ENCODE results near the gene EFNA2. TPM values are rescaled to one million over a fixed set of nuclear protein-coding genes. Genes with fewer than 3 reads are reported as not detected.
"Not testable (repeated sequence)": the region's sequence is repeated elsewhere in the genome, so short reads cannot be mapped to it uniquely, and the experiment has no call there.

EFNA2 gene
- total RNA-seq, 1 experiment from 2014 or later, result not detected

DNA sequence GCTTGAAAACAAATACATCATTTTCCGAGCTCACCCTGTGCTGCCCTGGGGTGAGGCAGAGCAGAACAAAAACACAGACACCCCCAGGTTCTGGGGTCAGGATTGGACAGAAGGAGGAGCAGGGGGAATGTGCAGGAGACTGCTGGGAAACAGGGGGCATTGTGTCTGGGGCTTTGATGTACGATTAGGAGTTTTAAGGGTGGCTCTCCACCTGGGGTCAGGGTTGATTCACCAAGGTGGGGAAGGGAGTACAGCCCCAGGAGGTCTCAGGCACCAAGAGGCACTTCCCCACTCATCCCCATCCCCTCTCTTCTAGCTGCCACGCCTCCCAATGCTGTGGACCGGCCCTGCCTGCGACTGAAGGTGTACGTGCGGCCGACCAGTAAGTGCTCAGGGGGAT is 12.6 kb downstream of the EFNA2 start:
- DNase-seq (ENCODE audit: low read depth), result no peak

DNA sequence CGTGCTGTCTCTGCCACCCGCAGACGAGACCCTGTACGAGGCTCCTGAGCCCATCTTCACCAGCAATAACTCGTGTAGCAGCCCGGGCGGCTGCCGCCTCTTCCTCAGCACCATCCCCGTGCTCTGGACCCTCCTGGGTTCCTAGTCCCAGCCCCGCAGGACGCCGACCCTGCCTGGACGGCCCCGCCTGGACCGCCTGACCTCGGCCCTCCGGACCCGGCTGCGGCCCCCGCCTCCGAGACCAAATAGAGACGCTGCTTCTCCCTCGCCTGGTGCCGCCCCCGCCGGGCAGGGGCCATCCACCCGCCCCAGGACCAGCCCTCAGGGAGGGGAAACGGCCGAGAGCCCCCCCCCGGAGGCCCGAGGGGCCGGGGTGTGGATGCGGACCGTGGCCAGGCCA is 14.1 kb downstream of the EFNA2 start:
- no peak for DNase-seq (ENCODE audit: low read depth)

DNA sequence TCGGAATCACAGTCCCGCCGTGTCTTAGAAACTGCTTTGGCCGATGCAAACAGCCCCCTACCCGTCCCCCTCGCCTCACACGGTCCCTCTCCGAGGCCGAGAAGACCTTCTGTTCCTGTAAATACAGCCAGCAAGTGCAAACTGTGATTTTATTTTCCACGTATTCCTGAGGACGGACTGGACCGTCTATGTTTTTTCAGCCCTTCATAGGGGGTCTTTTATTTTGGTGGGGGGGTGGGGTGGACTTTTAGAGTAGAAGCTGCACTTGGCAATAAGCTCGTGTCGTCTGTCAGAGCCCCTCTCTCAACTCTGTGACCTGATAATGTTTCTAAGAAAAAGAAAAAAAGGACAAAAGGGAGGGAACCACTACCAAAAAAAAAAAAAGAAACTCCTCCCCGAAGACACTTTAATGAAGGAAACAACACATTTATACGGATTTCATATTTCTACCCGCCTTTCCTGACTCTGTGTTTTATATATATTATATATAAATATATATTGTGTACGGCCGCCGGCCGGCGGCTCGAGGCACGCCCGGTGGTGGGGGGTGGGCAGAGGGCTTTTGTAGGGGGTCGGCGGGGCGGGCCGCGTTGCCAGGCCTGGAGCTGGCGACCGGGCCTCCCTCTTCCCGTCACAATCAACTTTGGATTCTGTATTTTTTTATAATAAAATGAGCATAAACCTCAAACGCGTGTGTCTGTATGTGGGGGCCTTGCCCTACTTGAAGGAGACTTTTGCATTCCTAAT is 15.2 kb downstream of the EFNA2 start:
- DNase-seq (ENCODE audit: low read depth), result no peak

DNA sequence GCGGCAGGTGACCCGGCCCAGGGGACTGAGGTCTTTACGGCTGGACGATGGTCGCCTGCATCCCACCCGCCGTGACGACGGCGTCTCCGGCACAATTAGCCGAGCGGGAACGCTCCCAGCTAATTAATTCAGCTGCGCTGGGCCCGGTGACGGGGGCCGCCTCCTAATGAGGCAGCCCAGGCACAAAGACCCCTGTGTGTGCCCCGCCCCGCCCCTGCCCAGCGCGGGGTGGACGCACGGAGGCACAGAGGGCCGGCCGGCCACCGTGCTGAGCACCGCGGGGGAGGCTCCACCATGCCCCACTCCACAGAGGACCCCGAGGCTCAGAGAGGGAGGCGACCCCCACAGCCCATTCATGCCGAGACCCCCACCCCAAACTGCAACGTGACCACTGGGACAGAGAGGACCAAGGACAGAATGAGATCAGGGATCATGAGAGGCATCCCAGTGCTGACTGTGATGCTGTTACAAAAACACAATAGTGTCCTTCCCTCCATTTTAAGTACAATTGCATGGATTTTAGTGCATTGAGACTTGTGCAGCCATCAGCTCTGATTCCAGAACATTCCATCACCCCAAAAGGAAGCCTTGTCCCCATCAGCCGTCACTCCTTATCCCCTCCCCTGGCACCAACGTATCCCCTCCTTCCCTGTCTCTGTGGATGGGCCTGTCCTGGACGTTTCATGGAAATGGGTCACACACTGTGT is 17.0 kb downstream of the EFNA2 start:
- DNase-seq (ENCODE audit: low read depth), result no peak

DNA sequence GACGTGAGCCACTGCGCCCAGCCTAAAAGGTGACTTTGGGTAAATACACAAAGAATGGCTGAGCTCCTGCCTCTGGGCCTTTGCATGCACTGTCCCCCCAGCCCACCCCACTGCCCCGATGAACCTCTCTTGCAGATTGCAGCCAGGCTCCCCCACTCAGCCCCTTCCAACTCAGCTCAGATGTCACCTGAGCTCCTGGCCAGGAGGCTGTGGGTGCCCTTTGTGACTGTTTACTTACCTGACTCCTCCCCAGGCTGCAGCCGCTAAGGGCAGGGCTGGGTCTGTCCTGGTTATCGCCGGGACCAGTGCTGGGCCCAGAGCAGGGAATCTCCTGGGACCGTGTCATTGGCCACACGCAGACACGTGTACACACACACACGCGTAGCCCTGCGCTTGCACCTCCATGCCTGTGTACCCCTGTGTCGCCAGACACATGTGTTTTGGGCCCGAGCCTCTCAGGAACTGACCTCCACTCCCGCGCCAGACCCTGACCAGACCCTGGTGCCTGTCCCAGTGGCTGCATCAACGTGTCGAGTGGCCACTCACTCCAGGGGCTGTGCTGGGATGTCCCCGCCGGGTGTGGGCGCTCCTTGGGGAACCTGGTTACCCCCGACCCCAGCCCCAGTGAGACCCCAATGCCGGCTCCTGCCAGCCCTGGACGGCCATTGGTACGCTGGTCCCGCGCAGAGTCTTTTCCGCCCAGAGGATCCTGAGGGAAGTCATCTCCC is 18.7 kb downstream of the EFNA2 start:
- DNase-seq (ENCODE audit: low read depth), result no peak

DNA sequence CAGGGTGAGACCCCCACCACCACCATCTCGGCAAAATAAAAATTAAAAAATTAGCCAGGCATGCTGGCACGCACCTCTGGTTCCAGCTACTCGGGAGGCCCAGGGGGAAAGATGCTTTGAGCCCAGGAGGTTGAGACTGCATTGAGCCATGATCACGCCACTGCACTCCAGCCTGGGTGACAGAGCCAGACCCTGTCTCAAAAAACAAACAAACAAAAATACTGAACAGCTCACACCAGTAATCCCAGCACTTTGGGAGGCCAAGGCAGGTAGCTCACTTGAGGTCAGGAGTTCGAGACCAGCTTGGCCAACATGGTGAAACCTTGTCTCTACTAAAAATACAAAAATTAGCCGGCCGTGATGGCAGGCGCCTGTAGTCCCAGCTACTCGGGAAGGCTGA is 19.7 kb downstream of the EFNA2 start:
- DNase-seq (ENCODE audit: low read depth), result not testable (repeated sequence)

DNA sequence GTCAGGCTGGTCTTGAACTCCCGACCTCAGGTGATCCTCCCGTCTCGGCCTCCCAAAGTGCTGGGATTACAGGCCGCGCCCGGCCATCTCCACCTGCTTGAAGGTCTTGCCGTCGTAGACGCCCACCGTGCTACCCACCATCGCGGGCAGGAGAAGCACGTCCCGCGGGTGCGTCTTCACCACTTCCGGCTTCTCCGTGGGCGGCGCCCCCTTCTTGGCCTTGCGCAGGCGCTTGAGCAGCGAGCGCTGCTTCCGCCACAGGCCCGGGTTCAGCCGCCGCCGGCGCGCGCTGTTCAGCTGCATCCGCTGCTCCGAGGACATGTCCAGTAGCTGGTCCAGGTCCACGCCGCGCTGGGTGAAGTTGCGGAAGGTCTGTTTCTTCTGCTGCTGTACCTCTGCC is 21.6 kb downstream of the EFNA2 start:
- no peak for DNase-seq (ENCODE audit: low read depth)

DNA sequence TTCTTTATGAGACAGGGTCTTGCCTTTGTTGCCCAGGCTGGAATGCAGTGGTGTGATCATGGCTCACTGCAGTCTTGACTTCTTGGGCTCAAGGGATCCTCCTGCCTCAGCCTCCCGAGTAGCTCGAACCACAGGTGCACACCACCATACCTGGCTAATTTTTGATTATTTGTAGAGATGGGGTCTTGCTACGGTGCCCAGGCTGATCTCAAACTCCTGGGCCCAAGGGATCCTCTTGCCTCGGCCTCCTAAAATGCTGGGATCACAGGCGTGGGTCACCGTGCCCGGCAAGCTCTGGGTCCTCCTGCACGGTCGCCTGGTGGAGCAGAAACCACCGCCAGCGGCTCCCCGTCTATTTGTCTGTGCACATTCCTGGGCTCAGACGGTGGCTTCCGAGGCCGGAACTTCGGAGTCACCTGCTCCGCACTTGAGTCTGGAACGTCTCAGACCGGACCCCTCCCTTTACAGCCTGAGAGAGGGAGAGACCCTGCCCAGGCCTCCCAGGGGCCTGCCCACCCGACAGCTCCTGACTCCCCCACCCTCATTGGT is 22.2 kb downstream of the EFNA2 start:
- DNase-seq (ENCODE audit: low read depth), result no peak

DNA sequence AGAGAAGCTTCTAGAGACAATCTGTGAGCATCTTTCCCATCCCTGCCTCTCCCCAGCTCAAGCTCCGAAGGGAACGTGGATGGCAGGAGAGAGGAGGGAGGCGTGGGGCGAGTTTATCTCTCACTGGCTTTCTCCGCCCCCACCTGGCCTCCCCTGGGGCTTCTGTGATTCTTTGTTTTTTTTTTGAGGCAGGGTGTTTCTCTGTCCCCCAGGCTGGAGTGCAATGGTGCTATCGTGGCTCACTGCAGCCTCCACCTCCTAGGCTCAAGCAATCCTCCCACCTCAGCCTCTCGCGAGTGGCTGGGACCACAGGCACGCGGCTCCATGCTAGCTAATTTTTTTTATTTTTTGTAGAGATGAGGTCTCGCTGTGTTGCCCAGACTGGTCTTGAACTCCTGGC is 23.0 kb downstream of the EFNA2 start:
- no peak for DNase-seq (ENCODE audit: low read depth)

DNA sequence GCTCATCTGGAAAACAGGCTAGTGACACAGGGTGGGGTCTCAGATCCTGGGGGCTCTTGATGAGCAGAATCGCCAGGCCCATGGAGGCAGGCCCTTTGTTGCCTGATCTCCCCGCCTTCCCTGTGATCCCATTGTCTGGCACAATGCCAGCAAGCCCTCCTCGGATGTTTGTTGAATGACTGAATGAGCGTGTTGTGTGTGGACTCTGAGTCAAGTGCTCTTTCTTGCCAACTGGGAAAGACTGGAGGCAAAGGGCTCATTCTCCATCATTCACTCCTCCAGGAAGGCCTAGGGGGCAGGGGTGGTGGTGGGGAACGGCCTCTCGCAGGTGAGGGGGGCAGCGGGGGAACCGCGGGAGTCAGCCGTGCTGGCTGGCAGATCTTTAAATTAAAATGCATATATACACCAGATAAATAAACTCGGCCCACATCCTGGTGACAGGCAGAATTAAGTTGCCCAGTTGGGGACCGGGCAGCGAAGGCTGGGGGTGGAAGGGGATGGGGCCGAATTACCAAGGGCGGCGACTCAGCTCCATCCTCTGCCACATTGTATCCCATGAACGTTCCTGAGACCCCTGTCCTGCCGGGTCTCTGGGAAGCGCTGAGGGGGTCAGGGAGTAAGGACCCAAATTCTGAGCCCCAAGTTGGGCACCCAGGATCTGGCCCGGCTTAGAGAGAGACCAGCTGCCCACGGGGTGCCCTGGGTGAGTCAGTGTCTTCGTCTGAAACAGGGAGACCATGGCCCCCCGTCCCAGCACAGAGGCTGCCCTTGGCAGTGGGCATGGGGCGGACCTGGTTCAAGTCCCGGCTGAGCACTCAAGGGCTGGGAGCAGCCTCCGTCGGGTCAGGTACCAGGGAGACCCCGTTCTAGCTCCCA is 24.5 kb downstream of the EFNA2 start:
- no peak for DNase-seq (ENCODE audit: low read depth)

DNA sequence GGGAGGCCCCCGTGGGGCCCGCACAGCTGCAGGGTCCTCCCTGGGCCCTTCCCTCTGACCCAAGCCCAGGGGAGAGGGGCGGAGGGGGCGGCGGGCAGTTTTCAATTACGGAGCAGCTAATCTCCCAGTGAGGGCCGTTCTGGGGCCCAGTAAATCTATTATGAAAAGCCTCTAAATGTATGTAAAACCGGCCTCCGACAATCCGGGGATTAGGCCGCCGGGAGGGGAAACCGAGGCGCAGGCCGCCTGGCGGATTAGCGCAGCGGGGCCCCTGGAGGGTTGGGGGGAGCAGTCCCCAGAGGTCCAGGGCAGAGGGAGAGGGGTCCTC is 25.1 kb downstream of the EFNA2 start:
- no peak for DNase-seq (ENCODE audit: low read depth)

DNA sequence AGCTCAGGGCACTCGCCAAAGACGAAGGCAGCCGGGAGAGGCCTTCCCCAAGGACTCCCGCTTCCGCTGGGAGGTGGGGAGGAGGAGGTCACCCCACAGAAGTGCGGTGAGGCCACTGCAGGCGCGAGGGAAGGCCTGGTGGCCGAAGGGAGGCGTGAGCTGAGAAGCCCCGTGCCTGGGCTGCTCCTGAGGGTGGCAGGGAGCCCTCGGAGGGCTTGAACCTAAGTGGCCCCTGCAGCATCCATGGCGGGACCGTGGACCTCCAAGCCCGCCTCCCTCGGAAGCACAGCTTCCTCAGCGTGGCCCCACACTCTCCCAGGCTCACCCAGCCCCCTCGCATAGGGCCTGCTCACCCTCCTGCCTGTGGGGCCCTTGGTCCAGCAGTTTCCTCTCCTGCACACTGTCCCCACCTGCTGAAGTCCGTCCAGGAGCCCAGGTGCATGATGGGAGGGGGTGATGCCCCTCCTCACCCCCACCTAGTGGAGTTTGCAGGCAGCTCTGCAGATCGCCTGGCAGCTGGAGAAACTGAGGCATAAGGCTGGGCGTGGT is 25.9 kb downstream of the EFNA2 start:
- peak; percentile 62 for DNase-seq (ENCODE audit: low read depth)

DNA sequence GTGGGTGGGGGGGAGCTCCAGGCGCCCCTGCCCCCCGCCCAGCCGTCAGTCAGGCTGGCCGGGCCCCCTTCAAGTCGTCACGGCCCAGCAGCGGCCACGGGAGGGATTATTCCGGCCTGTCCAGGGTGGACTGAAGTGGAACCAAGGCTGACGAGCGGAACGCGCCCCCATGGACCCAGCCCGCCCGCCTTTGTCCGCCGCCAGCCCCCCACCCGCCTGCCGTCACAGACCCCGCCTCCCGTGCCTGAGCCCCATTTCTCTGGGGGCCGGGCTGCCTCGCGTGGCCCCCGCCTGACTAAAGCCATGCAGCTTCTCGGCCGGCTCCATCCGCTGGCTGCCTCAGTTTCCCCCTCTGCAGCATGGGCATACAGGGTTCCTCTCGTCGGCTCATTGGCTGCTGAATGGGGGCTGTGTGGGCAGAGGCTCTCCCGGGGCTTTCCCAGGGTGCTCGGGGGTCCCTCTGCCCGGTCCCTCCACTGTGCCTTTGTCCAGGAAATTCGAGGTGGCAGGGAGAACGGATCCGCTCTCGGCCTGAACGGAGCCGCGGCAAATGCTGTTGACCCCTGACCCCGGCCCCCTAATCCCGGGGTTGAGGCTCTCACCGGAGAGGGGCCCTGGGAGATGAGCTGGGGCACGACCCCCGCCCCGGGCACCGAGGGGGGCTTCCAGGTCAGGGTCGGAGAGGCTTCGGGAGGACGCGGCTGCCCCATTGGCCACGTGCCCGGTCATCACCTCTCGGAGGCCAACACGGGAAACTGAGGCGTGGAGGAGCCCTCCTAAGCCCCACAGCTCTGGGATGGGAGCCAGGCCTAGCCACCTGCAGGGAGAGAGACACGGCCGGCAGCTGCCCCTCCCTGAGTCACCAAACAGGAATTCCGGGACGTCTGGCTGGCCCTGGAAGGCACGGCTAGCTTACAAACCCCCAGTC is 27.4 kb downstream of the EFNA2 start:
- peak; percentile 78 for DNase-seq (ENCODE audit: low read depth)

DNA sequence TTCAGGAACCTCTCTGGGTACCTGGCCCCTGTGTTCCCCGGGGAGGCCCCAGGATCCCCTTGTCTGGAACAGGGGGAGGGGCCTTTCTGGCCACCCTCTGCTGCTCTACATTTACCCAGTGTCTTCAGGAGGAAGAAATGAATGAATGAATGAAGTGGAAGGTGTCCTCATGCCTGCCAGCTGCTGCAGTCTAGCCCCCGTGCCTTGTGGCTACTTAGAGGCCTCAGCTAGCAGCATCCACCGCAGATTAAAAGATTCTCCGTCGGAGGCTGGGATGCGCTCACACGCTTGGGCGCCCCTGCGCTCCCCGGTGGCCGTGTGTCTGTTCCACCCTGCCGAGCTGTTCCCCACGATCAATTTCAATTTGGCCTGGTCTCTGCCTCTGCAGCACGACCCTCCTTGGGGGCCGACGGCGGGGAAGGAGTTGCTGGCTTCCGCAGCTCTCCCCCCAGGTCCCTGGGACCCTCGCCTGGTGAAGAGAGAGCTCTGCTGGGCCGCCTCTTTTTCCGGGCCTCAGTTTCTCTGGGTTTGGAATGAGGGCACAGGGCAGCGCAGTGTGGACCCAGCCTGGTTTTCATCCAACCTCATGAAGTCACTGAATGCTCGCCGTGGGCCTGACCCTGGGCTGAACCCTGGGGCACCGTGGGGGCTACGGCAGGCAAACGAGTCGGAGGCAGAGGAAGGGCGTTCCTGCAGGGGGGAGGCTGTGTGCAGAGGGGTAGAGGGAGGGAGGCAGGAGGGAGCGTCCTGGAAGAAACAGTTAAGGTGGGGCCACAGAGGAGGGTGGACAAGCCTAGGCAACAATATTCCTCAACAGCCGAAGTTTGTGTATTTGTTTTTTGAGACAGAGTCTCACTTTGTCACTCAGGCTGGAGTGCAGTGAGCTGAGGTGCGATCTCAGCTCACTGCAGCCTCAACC is 28.3 kb downstream of the EFNA2 start:
- DNase-seq (ENCODE audit: low read depth), result no peak

DNA sequence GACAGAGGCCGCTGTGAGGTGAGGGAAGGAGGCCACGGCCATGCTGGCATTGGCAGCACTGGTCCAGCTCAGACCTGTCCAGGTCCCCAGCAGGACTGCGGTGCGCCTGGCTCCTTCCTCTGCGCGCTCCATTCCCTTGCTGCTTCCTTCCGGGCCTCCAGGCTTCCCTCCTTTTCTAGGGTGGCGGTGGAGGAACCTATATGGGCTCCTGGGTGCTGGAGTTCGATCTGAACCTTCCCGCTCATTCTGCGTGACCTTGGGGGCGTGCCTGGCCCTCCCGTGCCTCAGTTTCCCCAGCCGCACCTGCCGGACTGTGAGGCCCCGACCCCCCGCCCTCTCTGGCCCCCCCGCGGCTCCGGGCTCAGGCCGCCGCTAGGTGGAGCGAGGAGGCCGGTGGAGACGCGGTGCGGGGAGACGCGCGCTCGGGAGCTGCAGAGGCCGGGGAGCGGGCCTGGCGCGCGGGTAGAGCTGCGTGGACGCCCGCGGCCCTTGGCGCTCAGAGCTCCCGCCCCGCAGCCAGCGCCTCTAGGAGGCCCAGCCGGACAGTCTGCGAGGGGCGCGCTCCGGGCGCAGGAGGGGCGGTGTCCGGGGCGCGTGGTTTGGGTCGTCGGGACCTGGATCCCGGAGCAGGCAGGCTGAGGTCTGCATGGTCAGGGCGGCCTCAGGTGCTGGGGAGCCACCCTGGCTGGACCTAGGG is 29.9 kb downstream of the EFNA2 start:
- peak; percentile 51 for DNase-seq (ENCODE audit: low read depth)

DNA sequence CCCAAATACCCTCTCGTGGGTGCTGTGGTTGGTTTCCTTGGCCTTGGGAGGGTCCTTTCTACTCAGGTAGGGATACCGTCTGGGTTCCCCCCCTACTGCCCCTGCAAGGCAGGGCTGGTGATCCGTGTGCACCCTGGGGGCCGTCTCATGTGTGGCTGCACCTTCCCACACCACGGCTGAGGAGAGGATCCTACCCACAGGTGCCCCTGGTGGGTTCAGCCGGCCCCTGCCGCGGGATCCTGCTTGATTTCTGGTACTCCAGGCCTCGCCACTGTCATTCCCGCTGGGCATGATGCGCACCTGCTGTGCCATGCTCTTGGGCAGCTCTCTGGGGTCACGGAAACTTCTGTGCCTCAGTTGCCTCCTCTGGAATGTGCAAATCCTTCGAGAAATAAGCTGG is 30.8 kb downstream of the EFNA2 start:
- DNase-seq (ENCODE audit: low read depth), result no peak

DNA sequence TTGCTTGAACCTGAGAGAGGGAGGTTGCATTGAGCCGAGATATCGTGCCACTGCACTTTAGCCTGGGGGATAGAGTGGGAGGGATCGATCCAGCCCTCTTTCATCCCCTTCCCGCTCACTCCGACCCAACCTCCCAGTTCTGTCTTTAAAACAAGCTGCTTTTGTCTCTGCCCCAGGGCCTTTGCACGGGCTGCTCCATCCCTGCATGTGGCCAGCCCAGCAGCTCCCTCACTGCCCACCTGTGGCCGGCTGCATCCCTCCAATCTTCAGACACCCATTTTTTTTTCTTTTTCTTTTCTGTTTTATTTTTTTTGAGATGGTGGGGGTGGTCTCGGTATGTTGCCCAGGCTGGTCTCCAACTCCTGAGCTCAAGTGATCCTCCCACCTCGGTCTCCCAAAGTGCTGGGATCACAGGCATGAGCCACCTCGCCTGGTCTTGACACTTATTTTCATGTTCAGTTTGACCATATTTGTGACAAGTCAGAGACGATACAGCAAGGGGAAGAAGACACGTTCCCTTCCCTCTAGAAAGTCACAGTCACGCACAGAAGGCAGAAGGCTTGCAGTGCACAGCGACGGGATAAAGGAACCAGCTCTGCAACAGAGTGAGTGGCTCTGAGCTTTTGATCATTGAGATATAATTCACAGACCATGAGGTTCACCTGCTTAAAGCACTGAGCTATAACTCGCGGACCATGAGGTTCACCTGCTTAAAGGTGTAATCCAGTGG is 31.8 kb downstream of the EFNA2 start:
- no peak for DNase-seq (ENCODE audit: low read depth)
